ENCODE results near the gene HMCN1.

HMCN1 gene

GRCh38 chr1:186002406-186002805, 268.2 kb downstream of the HMCN1 start:
- Histone ChIP-seq H3K27me3 (peaks cover 5% of the 10 kb centered on the region; the same call in 1 of the 2 replicates), H3K4me3 (ENCODE audit: low read depth, low read length) (no peak overlapping the region), H3K9me3 (no peaks in the 10 kb centered on the region), H3K36me3 (no peaks in the 10 kb centered on the region), H3K4me1 (no peaks in the 10 kb centered on the region)
- no peak for DNase-seq
- TF ChIP-seq CTCF (IDR thresholded peaks at IDR 0.05; ENCODE audit: low read depth, low read length) = no peak

GRCh38 chr1:186009039-186009737, 275.0 kb downstream of the HMCN1 start:
- Histone ChIP-seq H3K9me3 (no peaks in the 10 kb centered on the region), H3K36me3 (no peaks in the 10 kb centered on the region), H3K4me1 (no peaks in the 10 kb centered on the region), H3K27me3 (no peaks in the 10 kb centered on the region), H3K4me3 (ENCODE audit: low read depth, low read length) (no peak overlapping the region)
- no peak for DNase-seq
- no peak for TF ChIP-seq CTCF (IDR thresholded peaks at IDR 0.05; ENCODE audit: low read depth, low read length)

- TF ChIP-seq CTCF (IDR thresholded peaks at IDR 0.05; ENCODE audit: low read depth, low read length) = no peak
- no peaks in the 10 kb centered on the region for H3K9me3 ChIP-seq
- DNase-seq = no peak
- H3K4me1 ChIP-seq = no peaks in the 10 kb centered on the region
- H3K36me3 ChIP-seq = no peaks in the 10 kb centered on the region
- H3K4me3 ChIP-seq (ENCODE audit: low read depth, low read length) = no peak overlapping the region
- H3K27me3 ChIP-seq = no peaks in the 10 kb centered on the region
Observed at GRCh38 chr1:186014370-186015037, 280.3 kb downstream of the HMCN1 start.

GRCh38 chr1:186016856-186017255, 282.7 kb downstream of the HMCN1 start:
- no peak for DNase-seq

GRCh38 chr1:186022184-186022583, 288.0 kb downstream of the HMCN1 start:
- Histone ChIP-seq H3K36me3 (no peaks in the 10 kb centered on the region), H3K27me3 (no peaks in the 10 kb centered on the region), H3K4me3 (ENCODE audit: low read depth, low read length) (no peak overlapping the region), H3K4me1 (no peaks in the 10 kb centered on the region), H3K9me3 (no peaks in the 10 kb centered on the region)
- TF ChIP-seq CTCF (IDR thresholded peaks at IDR 0.05; ENCODE audit: low read depth, low read length) = no peak
- no peak for DNase-seq

More at GRCh38 chr1:186016856-186017255, 282.7 kb downstream of the HMCN1 start:
- no peaks in the 10 kb centered on the region for H3K36me3 ChIP-seq
- no peak overlapping the region for H3K4me3 ChIP-seq (ENCODE audit: low read depth, low read length)
- H3K27me3 ChIP-seq = no peaks in the 10 kb centered on the region
- no peak for TF ChIP-seq CTCF (IDR thresholded peaks at IDR 0.05; ENCODE audit: low read depth, low read length)
- H3K9me3 ChIP-seq = no peaks in the 10 kb centered on the region
- H3K4me1 ChIP-seq = no peaks in the 10 kb centered on the region

GRCh38 chr1:186026946-186027345, 292.8 kb downstream of the HMCN1 start:
- TF ChIP-seq CTCF (IDR thresholded peaks at IDR 0.05; ENCODE audit: low read depth, low read length) = no peak
- Histone ChIP-seq H3K9me3 (no peaks in the 10 kb centered on the region), H3K4me1 (no peaks in the 10 kb centered on the region), H3K27me3 (no peaks in the 10 kb centered on the region), H3K4me3 (ENCODE audit: low read depth, low read length) (no peak overlapping the region), H3K36me3 (no peaks in the 10 kb centered on the region)
- no peak for DNase-seq

All from BE2C (cell line).